ENCODE results near the gene STYX. TPM values are rescaled to one million over a fixed set of nuclear protein-coding genes. Genes with fewer than 3 reads are reported as not detected.

The STYX gene
- total RNA-seq, 1 experiment from 2014 or later: 16.3 TPM

DNA sequence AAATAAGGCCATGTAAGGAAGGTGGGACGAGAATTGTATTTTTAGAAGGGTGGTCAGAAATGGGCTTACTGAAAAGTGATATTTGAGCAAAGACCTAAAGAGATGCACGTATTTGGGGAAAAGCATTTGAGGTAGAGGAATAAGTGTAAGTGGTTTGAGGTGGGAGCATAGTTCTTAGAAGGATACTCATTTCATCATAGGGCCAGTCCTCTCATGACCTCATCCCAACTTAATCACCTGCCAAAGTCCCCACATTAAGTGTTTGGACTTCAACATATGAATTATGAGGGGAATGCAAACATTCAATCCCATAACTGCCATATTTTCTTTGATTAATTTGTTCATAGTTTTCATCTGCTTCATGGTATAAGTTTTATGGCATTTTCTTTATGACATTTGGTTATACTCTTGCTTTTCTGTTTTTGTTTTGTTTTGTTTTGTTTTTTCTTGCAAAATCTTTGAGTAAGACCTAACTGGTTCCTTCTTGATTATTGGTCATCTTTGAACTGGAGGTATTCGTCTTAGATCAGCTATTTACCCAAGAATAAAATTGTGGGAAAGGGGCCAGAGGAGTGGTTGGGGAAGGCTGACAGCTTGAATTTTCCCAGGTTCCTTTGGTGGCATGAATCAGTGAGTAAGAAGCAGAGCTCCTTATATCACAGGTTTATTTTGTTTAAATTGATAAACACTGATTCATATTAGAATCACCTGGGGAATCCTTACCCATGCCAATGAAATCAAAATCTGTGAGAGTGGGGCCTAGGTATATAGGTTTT lies 37.3 kb downstream of the STYX start:
- H4K20me1 ChIP-seq (ENCODE audit: insufficient read depth): no peaks in the 10 kb centered on the region
- H3K27ac ChIP-seq (ENCODE audit: low read depth, low read length): no peak overlapping the region
- no peaks in the 10 kb centered on the region for H3K9me2 ChIP-seq (ENCODE audit: insufficient read depth)
- no peak for DNase-seq (ENCODE audit: low read depth, low spot score)
- H3K79me2 ChIP-seq (ENCODE audit: insufficient read depth, low read length): no peaks in the 10 kb centered on the region
- ChIA-PET POLR2A (no interaction called here), RAD21 (ENCODE audit: low non-redundant PET in 1 of 2, low total read pairs in 2 of 2, uncharacterized antibody in 2 of 2, unreplicated experiment in 2 of 2) (no interaction called here), CTCF (no interaction called here)
- H3K36me3 ChIP-seq (ENCODE audit: control insufficient read depth in 1 of 2, insufficient read depth in 2 of 2, low read length in 2 of 2): peaks cover 7 to 11% of the 10 kb centered on the region in 2 experiments; a peak in 3 of 4 replicates
- H3K9ac ChIP-seq (ENCODE audit: low read length): no peak overlapping the region
- H2AFZ ChIP-seq (ENCODE audit: low read depth, low read length, poor library complexity, severe bottlenecking): no peak overlapping the region
- ATAC-seq: no peak
- no peaks in the 10 kb centered on the region for H3K9me3 ChIP-seq (ENCODE audit: control insufficient read depth in 1 of 2, insufficient read depth in 1 of 2, low read depth in 1 of 2, low read length in 2 of 2)
- no peaks in the 10 kb centered on the region for H3K27me3 ChIP-seq (ENCODE audit: insufficient read depth, low read length)
- H3K4me2 ChIP-seq (ENCODE audit: low read length): no peak overlapping the region
- BruUV-seq (replicated peaks): no TSS peak
- TF ChIP-seq JUND (IDR thresholded peaks at IDR 0.05) (no peak), POLR2AphosphoS5 (IDR thresholded peaks at IDR 0.05; ENCODE audit: low read depth, low read length) (no peak), POLR2A (IDR thresholded peaks at IDR 0.05; ENCODE audit: borderline replicate concordance, extremely low read depth, insufficient read depth, insufficient read length) (no peak), SIN3A (IDR thresholded peaks at IDR 0.05; ENCODE audit: low read depth) (no peak), ZNF274 (IDR thresholded peaks at IDR 0.05; ENCODE audit: low read depth, low read length) (no peak), REST (IDR thresholded peaks at IDR 0.05; ENCODE audit: low read depth) (no peak), ELF1 (IDR thresholded peaks at IDR 0.05; ENCODE audit: borderline replicate concordance, low read depth) (no peak), EZH2phosphoT487 (IDR thresholded peaks at IDR 0.05; ENCODE audit: borderline replicate concordance) (no peak), EGR1 (IDR thresholded peaks at IDR 0.05; ENCODE audit: low read depth) (no peak), CEBPB (IDR thresholded peaks at IDR 0.05; ENCODE audit: low read depth) (no peak), CBX3 (IDR thresholded peaks at IDR 0.05; ENCODE audit: low read depth) (no peak), EZH2 (IDR thresholded peaks at IDR 0.05) (no peak), FOSL1 (IDR thresholded peaks at IDR 0.05; ENCODE audit: low read depth) (no peak), TCF7L2 (IDR thresholded peaks at IDR 0.05; ENCODE audit: borderline replicate concordance, extremely low read depth, insufficient read depth, insufficient read length) (no peak)
- TF ChIP-seq, protein P1, sequence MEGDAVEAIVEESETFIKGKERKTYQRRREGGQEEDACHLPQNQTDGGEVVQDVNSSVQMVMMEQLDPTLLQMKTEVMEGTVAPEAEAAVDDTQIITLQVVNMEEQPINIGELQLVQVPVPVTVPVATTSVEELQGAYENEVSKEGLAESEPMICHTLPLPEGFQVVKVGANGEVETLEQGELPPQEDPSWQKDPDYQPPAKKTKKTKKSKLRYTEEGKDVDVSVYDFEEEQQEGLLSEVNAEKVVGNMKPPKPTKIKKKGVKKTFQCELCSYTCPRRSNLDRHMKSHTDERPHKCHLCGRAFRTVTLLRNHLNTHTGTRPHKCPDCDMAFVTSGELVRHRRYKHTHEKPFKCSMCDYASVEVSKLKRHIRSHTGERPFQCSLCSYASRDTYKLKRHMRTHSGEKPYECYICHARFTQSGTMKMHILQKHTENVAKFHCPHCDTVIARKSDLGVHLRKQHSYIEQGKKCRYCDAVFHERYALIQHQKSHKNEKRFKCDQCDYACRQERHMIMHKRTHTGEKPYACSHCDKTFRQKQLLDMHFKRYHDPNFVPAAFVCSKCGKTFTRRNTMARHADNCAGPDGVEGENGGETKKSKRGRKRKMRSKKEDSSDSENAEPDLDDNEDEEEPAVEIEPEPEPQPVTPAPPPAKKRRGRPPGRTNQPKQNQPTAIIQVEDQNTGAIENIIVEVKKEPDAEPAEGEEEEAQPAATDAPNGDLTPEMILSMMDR (IDR thresholded peaks at IDR 0.05 in 2 of 3, conservative IDR thresholded peaks at IDR 0.05 in 1 of 3; ENCODE audit: borderline replicate concordance in 1 of 3, insufficient read depth in 1 of 3, low read depth in 2 of 3, low read length in 2 of 3): no peak
- TF ChIP-seq, protein P2, sequence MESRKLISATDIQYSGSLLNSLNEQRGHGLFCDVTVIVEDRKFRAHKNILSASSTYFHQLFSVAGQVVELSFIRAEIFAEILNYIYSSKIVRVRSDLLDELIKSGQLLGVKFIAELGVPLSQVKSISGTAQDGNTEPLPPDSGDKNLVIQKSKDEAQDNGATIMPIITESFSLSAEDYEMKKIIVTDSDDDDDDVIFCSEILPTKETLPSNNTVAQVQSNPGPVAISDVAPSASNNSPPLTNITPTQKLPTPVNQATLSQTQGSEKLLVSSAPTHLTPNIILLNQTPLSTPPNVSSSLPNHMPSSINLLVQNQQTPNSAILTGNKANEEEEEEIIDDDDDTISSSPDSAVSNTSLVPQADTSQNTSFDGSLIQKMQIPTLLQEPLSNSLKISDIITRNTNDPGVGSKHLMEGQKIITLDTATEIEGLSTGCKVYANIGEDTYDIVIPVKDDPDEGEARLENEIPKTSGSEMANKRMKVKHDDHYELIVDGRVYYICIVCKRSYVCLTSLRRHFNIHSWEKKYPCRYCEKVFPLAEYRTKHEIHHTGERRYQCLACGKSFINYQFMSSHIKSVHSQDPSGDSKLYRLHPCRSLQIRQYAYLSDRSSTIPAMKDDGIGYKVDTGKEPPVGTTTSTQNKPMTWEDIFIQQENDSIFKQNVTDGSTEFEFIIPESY (IDR thresholded peaks at IDR 0.05; ENCODE audit: extremely low read depth, insufficient replicate concordance, low read length): no peak
- H3K4me1 ChIP-seq (ENCODE audit: control insufficient read depth in 1 of 2, insufficient read depth in 2 of 2, low read length in 2 of 2): no peaks in the 10 kb centered on the region
- H3K4me3 ChIP-seq (replicated peaks in 1 of 2; ENCODE audit: low read depth in 1 of 2, low read length in 2 of 2): no peak overlapping the region
- intact Hi-C loops (cut with micrococcal nuclease): no loop called here
